ENCODE data around the gene SORCS2.

Gene SORCS2

GRCh38 chr4:7366180-7366945, 174.0 kb downstream of the SORCS2 start:
- no peak for TF ChIP-seq TAF1 (IDR thresholded peaks at IDR 0.05; ENCODE audit: borderline replicate concordance, insufficient read depth, low read length)
- no peak for TF ChIP-seq FOXP2 (optimal IDR thresholded peaks at IDR 0.05; ENCODE audit: borderline replicate concordance, extremely low read depth, extremely low read length, insufficient read depth)
- no peak for TF ChIP-seq POLR2AphosphoS5 (IDR thresholded peaks at IDR 0.05; ENCODE audit: low read depth, low read length)
- no peak for TF ChIP-seq SIN3A (IDR thresholded peaks at IDR 0.05; ENCODE audit: borderline replicate concordance, insufficient read depth, low read length)
- no peak for TF ChIP-seq REST (IDR thresholded peaks at IDR 0.05; ENCODE audit: insufficient read depth in 1 of 2, low read depth in 2 of 2, low read length in 2 of 2)

- TF ChIP-seq REST (IDR thresholded peaks at IDR 0.05; ENCODE audit: insufficient read depth in 1 of 2, low read depth in 2 of 2, low read length in 2 of 2) (no peak), TAF1 (IDR thresholded peaks at IDR 0.05; ENCODE audit: borderline replicate concordance, insufficient read depth, low read length) (no peak), FOXP2 (optimal IDR thresholded peaks at IDR 0.05; ENCODE audit: borderline replicate concordance, extremely low read depth, extremely low read length, insufficient read depth) (no peak), POLR2AphosphoS5 (IDR thresholded peaks at IDR 0.05; ENCODE audit: low read depth, low read length) (no peak), SIN3A (IDR thresholded peaks at IDR 0.05; ENCODE audit: borderline replicate concordance, insufficient read depth, low read length) (no peak)
Measured at GRCh38 chr4:7366954-7367353, 174.6 kb downstream of the SORCS2 start.

DNA sequence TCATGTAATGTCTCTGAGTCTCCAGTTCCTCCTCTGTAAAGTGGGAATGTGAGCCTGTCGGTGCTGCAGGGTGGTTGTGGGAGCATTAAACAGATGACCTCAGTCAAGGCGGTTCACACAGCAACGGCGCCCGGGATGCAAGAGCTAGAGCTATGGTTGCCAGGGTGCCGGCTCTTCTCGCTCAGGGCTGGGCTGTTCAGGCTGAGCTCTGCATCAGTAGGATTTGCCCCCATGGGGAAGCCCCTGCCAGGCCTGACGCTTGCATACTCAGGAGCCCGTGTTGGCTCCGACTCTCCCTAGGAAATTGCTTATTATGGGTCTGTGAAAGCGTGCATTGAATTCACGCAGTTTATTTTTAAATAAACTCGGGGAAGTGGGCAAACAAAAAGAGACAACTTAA, 175.1 kb downstream of the SORCS2 start:
- TF ChIP-seq REST (IDR thresholded peaks at IDR 0.05; ENCODE audit: insufficient read depth in 1 of 2, low read depth in 2 of 2, low read length in 2 of 2) (no peak), SIN3A (IDR thresholded peaks at IDR 0.05; ENCODE audit: borderline replicate concordance, insufficient read depth, low read length) (no peak), FOXP2 (optimal IDR thresholded peaks at IDR 0.05; ENCODE audit: borderline replicate concordance, extremely low read depth, extremely low read length, insufficient read depth) (no peak), POLR2AphosphoS5 (IDR thresholded peaks at IDR 0.05; ENCODE audit: low read depth, low read length) (no peak), TAF1 (IDR thresholded peaks at IDR 0.05; ENCODE audit: borderline replicate concordance, insufficient read depth, low read length) (no peak)

DNA sequence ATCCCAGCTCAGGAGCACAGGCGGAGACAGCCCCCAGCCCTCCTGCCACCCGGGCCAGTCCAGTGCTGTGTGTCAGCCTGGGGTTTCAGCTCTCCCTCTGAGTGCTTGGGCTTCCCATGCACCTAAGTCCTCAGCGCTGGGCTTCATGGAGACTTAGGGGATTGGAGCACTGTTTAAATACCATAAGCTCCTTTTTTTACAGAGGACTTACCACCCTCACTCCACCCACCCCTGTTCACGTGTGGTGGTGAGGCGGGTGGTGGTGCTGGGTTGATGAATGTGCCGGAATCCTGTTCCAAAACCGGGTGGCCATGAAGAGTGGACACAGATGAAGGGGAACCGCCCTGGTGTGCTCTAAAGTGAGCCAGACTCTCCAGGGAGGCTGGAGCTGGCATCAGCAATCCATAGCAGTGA, 175.5 kb downstream of the SORCS2 start:
- TF ChIP-seq TAF1 (IDR thresholded peaks at IDR 0.05; ENCODE audit: borderline replicate concordance, insufficient read depth, low read length) (no peak), SIN3A (IDR thresholded peaks at IDR 0.05; ENCODE audit: borderline replicate concordance, insufficient read depth, low read length) (no peak), REST (IDR thresholded peaks at IDR 0.05; ENCODE audit: insufficient read depth in 1 of 2, low read depth in 2 of 2, low read length in 2 of 2) (no peak), FOXP2 (optimal IDR thresholded peaks at IDR 0.05; ENCODE audit: borderline replicate concordance, extremely low read depth, extremely low read length, insufficient read depth) (no peak), POLR2AphosphoS5 (IDR thresholded peaks at IDR 0.05; ENCODE audit: low read depth, low read length) (no peak)

Data from PFSK-1 (cell line).